Measurements from ENCODE around the gene PLEKHF1. TPM values are rescaled to one million over a fixed set of nuclear protein-coding genes. Genes with fewer than 3 reads are reported as not detected.

Gene PLEKHF1
- total RNA-seq: 10 to 100 TPM; 20.7 to 21.0 TPM

- intact Hi-C loops (cut with micrococcal nuclease): loop anchor here (1.0 to 10.0 kb wide), 8 partner anchors 8 to 1871 kb away; partner anchors contain the start of genes POP4 and UQCRFS1
- CTCF ChIA-PET: interaction anchor here (1.0 to 10.1 kb wide), 9 partner anchors 9 to 57 kb away, joined by 3 to 102 read pairs (median 4); partner anchors contain the start of genes C19orf12 and POP4
- Mint-ChIP-seq H3K36me3 (ENCODE audit: low read depth) (peaks cover 24% of the 10 kb centered on the region), H3K9me3 (no peaks in the 10 kb centered on the region), H3K4me3 (peak within 1 kb of the TSS; percentile 97), H3K27me3 (ENCODE audit: low read depth) (no peaks in the 10 kb centered on the region), H3K27ac (peak within 1 kb of the TSS; percentile 96), H3K4me1 (ENCODE audit: low read depth) (peaks cover 71% of the 10 kb centered on the region)
- peak; percentile 85 for DNase-seq
Measured at GRCh38 chr19:29665215-29665825, at the start of gene PLEKHF1. Gene PLEKHF1, plus strand, starts transcription at chr19:29665461. Its CDS starts 8,379 bp downstream, at chr19:29673840.

GRCh38 chr19:29615891-29616425 is 49.3 kb upstream of the PLEKHF1 start:
- intact Hi-C loops (cut with micrococcal nuclease): no loop called here
- peaks cover 9% of the 10 kb centered on the region for H3K4me1 Mint-ChIP-seq (ENCODE audit: low read depth)
- peaks cover 33% of the 10 kb centered on the region for H3K36me3 Mint-ChIP-seq (ENCODE audit: low read depth)
- no peak for DNase-seq
- no peak overlapping the region for H3K27ac Mint-ChIP-seq
- H3K4me3 Mint-ChIP-seq: no peak overlapping the region
- no peaks in the 10 kb centered on the region for H3K9me3 Mint-ChIP-seq
- CTCF ChIA-PET: no interaction called here
- H3K27me3 Mint-ChIP-seq (ENCODE audit: low read depth): no peaks in the 10 kb centered on the region

GRCh38 chr19:29616541-29616940 is 48.7 kb upstream of the PLEKHF1 start:
- H3K27me3 Mint-ChIP-seq (ENCODE audit: low read depth): no peaks in the 10 kb centered on the region
- H3K27ac Mint-ChIP-seq: no peak overlapping the region
- CTCF ChIA-PET: interaction anchor here (0.9 kb wide), 1 partner anchor 65 kb away, joined by 3 read pairs; no protein-coding TSS in a partner anchor
- no peak for DNase-seq
- intact Hi-C loops (cut with micrococcal nuclease): no loop called here
- peaks cover 13% of the 10 kb centered on the region for H3K4me1 Mint-ChIP-seq (ENCODE audit: low read depth)
- no peaks in the 10 kb centered on the region for H3K9me3 Mint-ChIP-seq
- H3K4me3 Mint-ChIP-seq: no peak overlapping the region
- H3K36me3 Mint-ChIP-seq (ENCODE audit: low read depth): peaks cover 29% of the 10 kb centered on the region

GRCh38 chr19:29617366-29618266 is 47.6 kb upstream of the PLEKHF1 start:
- intact Hi-C loops (cut with micrococcal nuclease): no loop called here
- Mint-ChIP-seq H3K4me3 (no peak overlapping the region), H3K27ac (peak overlapping the region; percentile 55), H3K9me3 (no peaks in the 10 kb centered on the region), H3K4me1 (ENCODE audit: low read depth) (peaks cover 24% of the 10 kb centered on the region), H3K27me3 (ENCODE audit: low read depth) (no peaks in the 10 kb centered on the region), H3K36me3 (ENCODE audit: low read depth) (peaks cover 22% of the 10 kb centered on the region)
- CTCF ChIA-PET: interaction anchor here (0.9 to 4.8 kb wide), 4 partner anchors 48 to 111 kb away, joined by 3 to 16 read pairs (median 4); partner anchors contain the start of gene PLEKHF1
- DNase-seq: no peak

GRCh38 chr19:29618434-29618833 is 46.8 kb upstream of the PLEKHF1 start:
- intact Hi-C loops (cut with micrococcal nuclease): no loop called here
- peaks cover 28% of the 10 kb centered on the region for H3K4me1 Mint-ChIP-seq (ENCODE audit: low read depth)
- peaks cover 14% of the 10 kb centered on the region for H3K36me3 Mint-ChIP-seq (ENCODE audit: low read depth)
- DNase-seq: no peak
- H3K27ac Mint-ChIP-seq: no peak overlapping the region
- CTCF ChIA-PET: interaction anchor here (1.7 to 6.5 kb wide), 4 partner anchors 8 to 76 kb away, joined by 4 to 55 read pairs (median 10); partner anchors contain the start of gene PLEKHF1
- H3K27me3 Mint-ChIP-seq (ENCODE audit: low read depth): no peaks in the 10 kb centered on the region
- no peaks in the 10 kb centered on the region for H3K9me3 Mint-ChIP-seq
- no peak overlapping the region for H3K4me3 Mint-ChIP-seq

GRCh38 chr19:29618871-29619270 is 46.4 kb upstream of the PLEKHF1 start:
- intact Hi-C loops (cut with micrococcal nuclease): no loop called here
- Mint-ChIP-seq H3K36me3 (ENCODE audit: low read depth) (peaks cover 13% of the 10 kb centered on the region), H3K27ac (no peak overlapping the region), H3K9me3 (no peaks in the 10 kb centered on the region), H3K4me3 (no peak overlapping the region), H3K27me3 (ENCODE audit: low read depth) (no peaks in the 10 kb centered on the region), H3K4me1 (ENCODE audit: low read depth) (peaks cover 32% of the 10 kb centered on the region)
- CTCF ChIA-PET: interaction anchor here (1.3 to 6.5 kb wide), 6 partner anchors 8 to 76 kb away, joined by 3 to 55 read pairs (median 5); partner anchors contain the start of genes PLEKHF1 and POP4
- DNase-seq: no peak

- peak; percentile 43 for DNase-seq
- intact Hi-C loops (cut with micrococcal nuclease): no loop called here
- Mint-ChIP-seq H3K9me3 (no peaks in the 10 kb centered on the region), H3K4me3 (no peak overlapping the region), H3K27ac (no peak overlapping the region), H3K4me1 (ENCODE audit: low read depth) (peaks cover 33% of the 10 kb centered on the region), H3K27me3 (ENCODE audit: low read depth) (no peaks in the 10 kb centered on the region), H3K36me3 (ENCODE audit: low read depth) (peaks cover 5% of the 10 kb centered on the region)
- CTCF ChIA-PET: interaction anchor here (1.1 to 6.5 kb wide), 9 partner anchors 11 to 95 kb away, joined by 3 to 55 read pairs (median 4); no protein-coding TSS in a partner anchor
Measured at GRCh38 chr19:29620931-29621351, 44.3 kb upstream of the PLEKHF1 start.

GRCh38 chr19:29622166-29623070 is 42.8 kb upstream of the PLEKHF1 start:
- H3K27ac Mint-ChIP-seq: no peak overlapping the region
- no peaks in the 10 kb centered on the region for H3K36me3 Mint-ChIP-seq (ENCODE audit: low read depth)
- intact Hi-C loops (cut with micrococcal nuclease): loop anchor here (2.0 kb wide), 1 partner anchor 48 kb away; no protein-coding TSS in a partner anchor
- DNase-seq: peak; percentile 23
- H3K4me3 Mint-ChIP-seq: no peak overlapping the region
- CTCF ChIA-PET: interaction anchor here (0.7 to 6.5 kb wide), 10 partner anchors 11 to 137 kb away, joined by 3 to 55 read pairs (median 4); no protein-coding TSS in a partner anchor
- peaks cover 33% of the 10 kb centered on the region for H3K4me1 Mint-ChIP-seq (ENCODE audit: low read depth)
- H3K9me3 Mint-ChIP-seq: no peaks in the 10 kb centered on the region
- no peaks in the 10 kb centered on the region for H3K27me3 Mint-ChIP-seq (ENCODE audit: low read depth)

- Mint-ChIP-seq H3K9me3 (no peaks in the 10 kb centered on the region), H3K27me3 (ENCODE audit: low read depth) (no peaks in the 10 kb centered on the region), H3K4me3 (no peak overlapping the region), H3K27ac (no peak overlapping the region), H3K4me1 (ENCODE audit: low read depth) (peaks cover 33% of the 10 kb centered on the region), H3K36me3 (ENCODE audit: low read depth) (no peaks in the 10 kb centered on the region)
- peak; percentile 33 for DNase-seq
- CTCF ChIA-PET: interaction anchor here (0.7 to 6.5 kb wide), 7 partner anchors 13 to 136 kb away, joined by 3 to 55 read pairs (median 4); no protein-coding TSS in a partner anchor
- intact Hi-C loops (cut with micrococcal nuclease): loop anchor here (2.0 kb wide), 1 partner anchor 47 kb away; no protein-coding TSS in a partner anchor
Measured at GRCh38 chr19:29623726-29624488, 41.4 kb upstream of the PLEKHF1 start.

- H3K9me3 Mint-ChIP-seq: no peaks in the 10 kb centered on the region
- no peaks in the 10 kb centered on the region for H3K27me3 Mint-ChIP-seq (ENCODE audit: low read depth)
- no peak overlapping the region for H3K4me3 Mint-ChIP-seq
- DNase-seq: no peak
- intact Hi-C loops (cut with micrococcal nuclease): no loop called here
- H3K4me1 Mint-ChIP-seq (ENCODE audit: low read depth): peaks cover 33% of the 10 kb centered on the region
- H3K27ac Mint-ChIP-seq: no peak overlapping the region
- no peaks in the 10 kb centered on the region for H3K36me3 Mint-ChIP-seq (ENCODE audit: low read depth)
- CTCF ChIA-PET: interaction anchor here (0.7 to 6.5 kb wide), 5 partner anchors 14 to 102 kb away, joined by 3 to 55 read pairs (median 5); no protein-coding TSS in a partner anchor
Measured at GRCh38 chr19:29624489-29625185, 40.6 kb upstream of the PLEKHF1 start.
